KBM-7 (cell line): Measurements from ENCODE around the gene EIF5B.

Experiments
- DNase-seq: peaks from one replicate; pipeline ENCODE4 v3.0.0-alpha.2; 2015
- in situ Hi-C: fragments of 300-500 bp; cut with MboI; formaldehyde crosslinking; loops from 2 replicates; pipeline ENCODE4 v1.14.3; 2020; ENCODE audit warnings: low sequenced_read_pairs, low pct_unique_long_range_greater_than_20kb, mixed read lengths

EIF5B gene

DNA sequence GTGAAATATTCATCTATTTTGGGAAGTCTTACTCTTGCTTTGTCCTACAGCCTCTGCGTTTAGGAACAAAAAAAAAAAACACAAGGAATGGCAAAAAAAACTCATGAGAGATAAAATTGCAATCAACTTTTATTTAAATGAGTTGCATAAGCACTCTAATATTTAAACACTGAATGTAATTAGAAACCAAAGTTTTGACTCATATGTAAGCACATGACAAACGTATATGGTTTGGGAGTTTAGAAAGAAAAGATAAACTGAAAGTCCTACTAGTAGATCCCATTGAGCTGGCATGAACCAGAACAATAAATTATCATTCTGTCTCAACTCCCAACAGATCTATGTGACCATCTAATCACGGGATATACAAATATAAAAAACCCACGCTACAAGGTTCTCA lies 107.9 kb downstream of the EIF5B start:
- in situ Hi-C loops, result no loop called here
- DNase-seq, result no peak

DNA sequence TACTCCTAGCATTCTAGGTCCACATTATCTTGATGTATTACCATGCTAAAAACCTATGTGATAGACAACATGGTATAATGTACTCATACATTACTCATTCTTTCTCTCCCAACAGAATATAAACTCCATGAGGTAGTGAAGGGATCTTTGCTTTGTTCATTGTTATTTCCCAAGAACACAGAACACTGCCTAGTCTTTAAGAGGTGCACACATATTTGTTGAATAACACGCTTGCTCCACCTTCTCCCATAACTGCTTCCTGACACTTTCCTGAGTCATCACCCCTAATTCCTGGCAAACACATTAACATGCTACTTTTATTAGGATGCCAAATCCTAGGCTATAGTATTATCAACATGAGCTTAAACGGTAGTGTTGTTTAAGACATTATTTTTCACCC lies 111.4 kb downstream of the EIF5B start:
- no peak for DNase-seq

DNA sequence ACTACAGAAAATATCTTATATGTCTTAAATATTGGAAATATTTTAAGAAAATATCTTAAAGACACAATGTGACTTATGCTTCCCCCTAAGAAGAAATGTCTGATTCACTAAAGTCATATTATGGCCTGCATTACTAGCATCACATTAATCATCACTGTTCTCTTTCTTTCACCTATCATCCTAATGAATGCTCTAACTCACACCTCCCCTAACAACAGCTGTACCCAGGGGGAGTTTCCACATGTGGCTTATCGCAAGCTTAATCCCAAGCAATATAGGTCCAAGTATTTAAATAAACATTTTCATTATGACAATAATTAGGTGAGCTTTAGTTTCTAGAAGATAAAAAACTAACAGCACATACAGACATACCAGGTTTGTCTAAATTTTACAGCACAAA lies 113.0 kb downstream of the EIF5B start:
- in situ Hi-C loops, result no loop called here

More for the DNA sequence above, 111.4 kb downstream of the EIF5B start:
- in situ Hi-C loops, result no loop called here

More for the DNA sequence above, 113.0 kb downstream of the EIF5B start:
- no peak for DNase-seq
